ENCODE data around the gene TNS3. TPM values are rescaled to one million over a fixed set of nuclear protein-coding genes. Genes with fewer than 3 reads are reported as not detected.

Gene TNS3
- polyA plus RNA-seq, 1 of the 3 experiments (the other 2 are of a cell fraction), result 72.3 TPM

- no peak for TF ChIP-seq SMC3 (IDR thresholded peaks at IDR 0.05; ENCODE audit: low read depth, low read length)
- TF ChIP-seq CTCF (IDR thresholded peaks at IDR 0.05), result peak; percentile 24; the same call in 1 of the 2 replicates
- no peak for TF ChIP-seq FOXJ3 (CRISPR knock-in tag; IDR thresholded peaks at IDR 0.05)
- TF ChIP-seq RAD21 (IDR thresholded peaks at IDR 0.05; ENCODE audit: low read length), result peak; percentile 29
- TF ChIP-seq EZH2phosphoT487 (IDR thresholded peaks at IDR 0.05; ENCODE audit: borderline replicate concordance, low read depth), result no peak
- no peak for TF ChIP-seq POLR2AphosphoS5 (IDR thresholded peaks at IDR 0.05; ENCODE audit: low read depth, low read length)
- TF ChIP-seq IRF3 (IDR thresholded peaks at IDR 0.05; ENCODE audit: low read depth, low read length), result no peak
- no peak for TF ChIP-seq MXI1 (IDR thresholded peaks at IDR 0.05; ENCODE audit: low read depth, low read length)
- no peaks in the 10 kb centered on the region for H3F3A ChIP-seq (replicated peaks; ENCODE audit: insufficient read depth)
- H3K9me3 ChIP-seq, result no peaks in the 10 kb centered on the region
- H3K36me3 ChIP-seq (replicated peaks in 1 of 2; ENCODE audit: control insufficient read depth in 1 of 2, insufficient read depth in 2 of 2, low read length in 1 of 2), result no peaks in the 10 kb centered on the region
- no peaks in the 10 kb centered on the region for H4K20me1 ChIP-seq (ENCODE audit: insufficient read depth)
- H3K79me2 ChIP-seq (ENCODE audit: insufficient read depth), result no peaks in the 10 kb centered on the region
- no peak for DNase-seq
- H3K4me1 ChIP-seq (ENCODE audit: control insufficient read depth in 1 of 2, insufficient read depth in 2 of 2, low read depth in 1 of 2, low read length in 1 of 2), result peaks cover 0 to 1% of the 10 kb centered on the region in 2 experiments; a peak in 2 of 4 replicates
- H3K9ac ChIP-seq, result no peak overlapping the region
- no peak overlapping the region for H3K4me2 ChIP-seq
- H3K4me3 ChIP-seq (ENCODE audit: low read depth in 2 of 2, low read length in 1 of 2), result no peak overlapping the region
- ChIA-PET POLR2A (no interaction called here), CTCF (interaction anchor here (1.9 kb wide), 1 partner anchor 21 kb away, joined by 6 read pairs; no protein-coding TSS in a partner anchor)
- no peak overlapping the region for H3K27ac ChIP-seq (ENCODE audit: low read depth in 2 of 2, low read length in 1 of 2)
- 69% methylated on average over 8 of the region's 8 CpGs for WGBS (ENCODE audit: low lambda C conversion rate)
- H2AFZ ChIP-seq (ENCODE audit: low read depth), result no peak overlapping the region
- H3K9me2 ChIP-seq, result no peaks in the 10 kb centered on the region
- H3K27me3 ChIP-seq (ENCODE audit: insufficient read depth), result 0 out of 2 replicates have a peak, but pooled peaks cover 3% of the 10 kb centered on the region
Measured at GRCh38 chr7:47232751-47233412, 349.0 kb downstream of the TNS3 start.

- H3K9me2 ChIP-seq, result no peaks in the 10 kb centered on the region
- peaks cover 7 to 10% of the 10 kb centered on the region in 2 experiments; a peak in 2 of 4 replicates for H3K4me1 ChIP-seq (ENCODE audit: control insufficient read depth in 1 of 2, insufficient read depth in 2 of 2, low read depth in 1 of 2, low read length in 1 of 2)
- ChIA-PET CTCF (interaction anchor here (1.1 kb wide), 2 partner anchors 22 to 24 kb away, joined by 3 to 5 read pairs; no protein-coding TSS in a partner anchor), POLR2A (no interaction called here)
- H2AFZ ChIP-seq (ENCODE audit: low read depth), result no peak overlapping the region
- 82% methylated on average over 1 of the region's 1 CpG for WGBS (ENCODE audit: low lambda C conversion rate)
- H3K79me2 ChIP-seq (ENCODE audit: insufficient read depth), result no peaks in the 10 kb centered on the region
- H4K20me1 ChIP-seq (ENCODE audit: insufficient read depth), result no peaks in the 10 kb centered on the region
- 0 out of 2 replicates have a peak, but pooled peaks cover 3% of the 10 kb centered on the region for H3K27me3 ChIP-seq (ENCODE audit: insufficient read depth)
- no peaks in the 10 kb centered on the region for H3K36me3 ChIP-seq (replicated peaks in 1 of 2; ENCODE audit: control insufficient read depth in 1 of 2, insufficient read depth in 2 of 2, low read length in 1 of 2)
- no peak overlapping the region for H3K27ac ChIP-seq (ENCODE audit: low read depth in 2 of 2, low read length in 1 of 2)
- no peak overlapping the region for H3K4me2 ChIP-seq
- no peaks in the 10 kb centered on the region for H3F3A ChIP-seq (replicated peaks; ENCODE audit: insufficient read depth)
- DNase-seq, result no peak
- no peak overlapping the region for H3K4me3 ChIP-seq (ENCODE audit: low read depth in 2 of 2, low read length in 1 of 2)
- H3K9me3 ChIP-seq, result no peaks in the 10 kb centered on the region
- H3K9ac ChIP-seq, result no peak overlapping the region
- TF ChIP-seq PBX3 (IDR thresholded peaks at IDR 0.05) (no peak), CTCF (IDR thresholded peaks at IDR 0.05) (no peak), JUND (IDR thresholded peaks at IDR 0.05) (no peak), SIN3A (IDR thresholded peaks at IDR 0.05; ENCODE audit: borderline replicate concordance, low read depth, low read length) (no peak), ELF1 (IDR thresholded peaks at IDR 0.05) (no peak), CHD2 (IDR thresholded peaks at IDR 0.05; ENCODE audit: low read length, partially characterized antibody) (no peak), FOXM1 (IDR thresholded peaks at IDR 0.05; ENCODE audit: low read depth) (no peak), FOSL2 (IDR thresholded peaks at IDR 0.05; ENCODE audit: borderline replicate concordance, low read depth) (no peak), FOXJ3 (CRISPR knock-in tag; IDR thresholded peaks at IDR 0.05) (no peak), IRF3 (IDR thresholded peaks at IDR 0.05; ENCODE audit: low read depth, low read length) (no peak), EP300 (IDR thresholded peaks at IDR 0.05; ENCODE audit: borderline replicate concordance in 1 of 2, low read depth in 1 of 2, low read length in 1 of 2) (no peak), RXRA (IDR thresholded peaks at IDR 0.05; ENCODE audit: borderline replicate concordance, low read depth) (no peak)
- TF ChIP-seq, protein P1, sequence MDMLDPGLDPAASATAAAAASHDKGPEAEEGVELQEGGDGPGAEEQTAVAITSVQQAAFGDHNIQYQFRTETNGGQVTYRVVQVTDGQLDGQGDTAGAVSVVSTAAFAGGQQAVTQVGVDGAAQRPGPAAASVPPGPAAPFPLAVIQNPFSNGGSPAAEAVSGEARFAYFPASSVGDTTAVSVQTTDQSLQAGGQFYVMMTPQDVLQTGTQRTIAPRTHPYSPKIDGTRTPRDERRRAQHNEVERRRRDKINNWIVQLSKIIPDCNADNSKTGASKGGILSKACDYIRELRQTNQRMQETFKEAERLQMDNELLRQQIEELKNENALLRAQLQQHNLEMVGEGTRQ (IDR thresholded peaks at IDR 0.05; ENCODE audit: borderline replicate concordance, low read depth, low read length), result no peak
Measured at GRCh38 chr7:47231627-47232026, 350.3 kb downstream of the TNS3 start.

All from SK-N-SH (cell line).